DOHH2 (cell line): ENCODE data around the gene BLOC1S1.

Experiments
- H3F3A ChIP-seq: fragments of 200-600 bp; sonication (generic), shearing (Covaris generic); 2 replicates; pipeline ENCODE4 v1.6.0; 2016; ENCODE audit warnings: antibody characterized with exemption, mild to moderate bottlenecking; ENCODE audit not compliant: control insufficient read depth, insufficient read depth
- H3K27ac ChIP-seq: fragments of 200-600 bp; sonication (generic); 2 replicates; pipeline ENCODE4 v1.5.1; 2014; ENCODE audit warnings: low read depth, mild to moderate bottlenecking, low read length, moderate library complexity
- H3K27me3 ChIP-seq: fragments of 200-600 bp; sonication (generic); 2 replicates; pipeline ENCODE4 v1.6.1; 2014; ENCODE audit warnings: mild to moderate bottlenecking, low read length, mixed read lengths; ENCODE audit not compliant: control insufficient read depth
- H3K36me3 ChIP-seq: fragments of 200-600 bp; sonication (generic); 2 replicates; pipeline ENCODE4 v1.6.1; 2014; ENCODE audit warnings: mild to moderate bottlenecking, low read length, moderate library complexity, mixed read lengths; ENCODE audit not compliant: control insufficient read depth
- H3K4me1 ChIP-seq: fragments of 200-600 bp; sonication (generic); 2 replicates; pipeline ENCODE4 v1.6.1; 2014; ENCODE audit warnings: mild to moderate bottlenecking, low read length, mixed read lengths; ENCODE audit not compliant: control insufficient read depth
- H3K4me2 ChIP-seq: fragments of 200-600 bp; sonication (generic); 2 replicates; pipeline ENCODE4 v1.6.0; 2014; ENCODE audit warnings: mild to moderate bottlenecking, low read length, moderate library complexity
- H3K4me3 ChIP-seq: fragments of 200-600 bp; sonication (generic); 2 replicates; pipeline ENCODE4 v1.5.1; 2014; ENCODE audit warnings: mild to moderate bottlenecking, low read length, mixed read lengths
- H3K79me2 ChIP-seq: fragments of 200-600 bp; sonication (generic); 2 replicates; pipeline ENCODE4 v1.6.1; 2014; ENCODE audit warnings: mild to moderate bottlenecking, low read length, mixed read lengths; ENCODE audit not compliant: control insufficient read depth
- H3K9me2 ChIP-seq: fragments of 200-600 bp; sonication (generic); replicated peaks from 2 replicates; pipeline ENCODE4 v1.6.1; 2014; ENCODE audit warnings: mild to moderate bottlenecking, low read length, mixed read lengths; ENCODE audit not compliant: control insufficient read depth
- H3K9me3 ChIP-seq: fragments of 200-600 bp; sonication (generic); 2 replicates; pipeline ENCODE4 v1.6.1; 2014; ENCODE audit warnings: antibody characterized with exemption, low read length, mixed read lengths; ENCODE audit not compliant: control insufficient read depth, insufficient read depth
- H4K20me1 ChIP-seq: fragments of 200-600 bp; sonication (generic); 2 replicates; pipeline ENCODE4 v1.6.0; 2014; ENCODE audit warnings: low read depth, mild to moderate bottlenecking, antibody characterized with exemption, low read length, moderate library complexity; ENCODE audit not compliant: control insufficient read depth, insufficient read depth
- CTCF ChIP-seq: fragments of 200-600 bp; sonication (generic); IDR thresholded peaks from one replicate; pipeline ENCODE4 v1.5.1; 2014; ENCODE audit warnings: antibody characterized with exemption, mild to moderate bottlenecking, low read depth, low read length; ENCODE audit not compliant: poor library complexity, severe bottlenecking
- EZH2phosphoT487 ChIP-seq: fragments of 200-600 bp; sonication (generic); IDR thresholded peaks from 2 replicates; pipeline ENCODE4 v1.6.1; 2017; ENCODE audit warnings: borderline replicate concordance, mild to moderate bottlenecking, antibody characterized with exemption, low read length, moderate library complexity, mixed read lengths

The BLOC1S1 gene

GRCh38 chr12:55767156-55767555 is 51.3 kb downstream of the BLOC1S1 start:
- TF ChIP-seq EZH2phosphoT487 (no peak), CTCF (no peak)
- no peak overlapping the region for H3K4me3 ChIP-seq
- no peaks in the 10 kb centered on the region for H3K27me3 ChIP-seq
- no peaks in the 10 kb centered on the region for H3K9me2 ChIP-seq
- H3K4me2 ChIP-seq, result no peak overlapping the region
- 0 out of 2 replicates have a peak, but pooled peaks cover 3% of the 10 kb centered on the region for H3F3A ChIP-seq
- no peaks in the 10 kb centered on the region for H3K4me1 ChIP-seq
- no peaks in the 10 kb centered on the region for H3K9me3 ChIP-seq
- H3K36me3 ChIP-seq, result peaks cover 66% of the 10 kb centered on the region
- H4K20me1 ChIP-seq, result no peaks in the 10 kb centered on the region
- peaks cover 11% of the 10 kb centered on the region for H3K79me2 ChIP-seq
- no peak overlapping the region for H3K27ac ChIP-seq
